ENCODE data around the gene FIG4.

The FIG4 gene

DNA sequence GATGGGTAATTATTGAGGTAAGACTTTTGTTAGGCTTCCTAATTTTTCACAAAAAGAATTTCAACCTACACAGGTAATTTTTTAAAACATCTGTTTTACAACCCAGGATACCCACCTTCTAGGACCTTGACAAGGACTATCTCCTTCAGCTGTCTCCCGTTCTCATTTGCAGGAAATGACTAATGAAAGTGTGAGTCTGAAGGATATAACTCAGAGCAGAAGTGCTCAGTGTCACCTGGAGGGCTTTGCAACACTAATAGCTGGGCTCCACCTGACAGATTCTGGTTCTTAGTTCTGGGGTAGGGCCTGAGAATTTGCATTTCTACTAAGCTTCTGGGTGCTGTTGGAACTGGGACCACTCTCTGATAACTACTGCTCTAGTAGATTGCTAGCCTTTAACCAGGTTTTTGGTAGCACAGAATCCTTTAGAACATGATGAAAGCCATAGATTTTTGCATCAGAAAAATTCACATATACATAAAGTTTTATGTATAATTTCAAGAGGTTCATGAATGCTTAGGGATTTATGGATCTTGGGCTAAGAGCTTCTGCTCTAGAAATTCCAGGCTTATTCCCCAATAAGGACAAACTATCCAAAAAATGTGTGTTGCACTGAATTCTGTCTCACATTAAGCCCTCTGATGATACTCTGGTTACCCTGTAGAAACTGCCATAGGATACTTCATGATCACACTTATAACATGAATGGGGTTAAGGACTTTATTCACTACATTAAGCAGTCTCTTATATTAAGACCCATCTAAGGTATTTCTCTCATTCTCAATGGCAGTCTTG lies 30.4 kb upstream of the FIG4 start:
- Histone ChIP-seq H3K23ac (ENCODE audit: low read length) (no peak overlapping the region), H3K36me3 (ENCODE audit: control insufficient read depth in 1 of 2, insufficient read depth in 2 of 2, low read length in 2 of 2) (no peaks in the 10 kb centered on the region), H3K27me3 (ENCODE audit: insufficient read depth, low read length) (no peaks in the 10 kb centered on the region), H3K4me2 (ENCODE audit: low read length) (no peak overlapping the region), H3K9me3 (ENCODE audit: insufficient read depth, low read depth, low read length) (no peaks in the 10 kb centered on the region), H3K4me3 (ENCODE audit: low read depth, low read length) (no peak overlapping the region), H2AFZ (ENCODE audit: insufficient read depth, low read length, poor library complexity) (no peak overlapping the region), H4K12ac (ENCODE audit: low read depth, low read length) (no peak overlapping the region), H3K79me2 (ENCODE audit: control insufficient read depth, insufficient read depth, low read length, poor library complexity) (no peaks in the 10 kb centered on the region), H3K9ac (ENCODE audit: low read length) (no peak overlapping the region), H4K8ac (ENCODE audit: low read depth, low read length) (no peak overlapping the region), H3K27ac (ENCODE audit: low read depth, low read length) (no peak overlapping the region), H3K4me1 (ENCODE audit: control insufficient read depth in 1 of 2, insufficient read depth in 2 of 2, low read length in 2 of 2) (no peaks in the 10 kb centered on the region), H3K14ac (ENCODE audit: low read length) (no peak overlapping the region), H3K18ac (ENCODE audit: low read length) (no peak overlapping the region), H3K79me1 (ENCODE audit: low read length) (no peaks in the 10 kb centered on the region), H2AK5ac (ENCODE audit: low read length) (no peak overlapping the region), H2BK120ac (ENCODE audit: insufficient read depth, low read length, poor library complexity) (no peak overlapping the region), H2BK5ac (ENCODE audit: low read depth, low read length, poor library complexity) (no peak overlapping the region), H4K91ac (ENCODE audit: low read depth, low read length) (no peak overlapping the region), H3K4ac (ENCODE audit: low read depth, low read length) (no peak overlapping the region), H2BK12ac (ENCODE audit: low read length) (no peak overlapping the region)
- WGBS (ENCODE audit: extremely low coverage, insufficient coverage, insufficient read length), result no CpG with 5 or more reads among the region's 1 CpG
- DNase-seq, result no peak

- Histone ChIP-seq H3K36me3 (ENCODE audit: control insufficient read depth in 1 of 2, insufficient read depth in 2 of 2, low read length in 2 of 2) (no peaks in the 10 kb centered on the region), H2BK5ac (ENCODE audit: low read depth, low read length, poor library complexity) (no peak overlapping the region), H3K4me3 (ENCODE audit: low read depth, low read length) (no peak overlapping the region), H3K79me2 (ENCODE audit: control insufficient read depth, insufficient read depth, low read length, poor library complexity) (no peaks in the 10 kb centered on the region), H3K18ac (ENCODE audit: low read length) (no peak overlapping the region), H2BK12ac (ENCODE audit: low read length) (no peak overlapping the region), H3K23ac (ENCODE audit: low read length) (no peak overlapping the region), H3K4ac (ENCODE audit: low read depth, low read length) (no peak overlapping the region), H4K91ac (ENCODE audit: low read depth, low read length) (no peak overlapping the region), H3K27me3 (ENCODE audit: insufficient read depth, low read length) (no peaks in the 10 kb centered on the region), H3K4me1 (ENCODE audit: control insufficient read depth in 1 of 2, insufficient read depth in 2 of 2, low read length in 2 of 2) (no peaks in the 10 kb centered on the region), H3K27ac (ENCODE audit: low read depth, low read length) (no peak overlapping the region), H4K12ac (ENCODE audit: low read depth, low read length) (no peak overlapping the region), H3K4me2 (ENCODE audit: low read length) (no peak overlapping the region), H3K14ac (ENCODE audit: low read length) (no peak overlapping the region), H3K9me3 (ENCODE audit: insufficient read depth, low read depth, low read length) (peaks cover 1% of the 10 kb centered on the region), H3K9ac (ENCODE audit: low read length) (no peak overlapping the region), H3K79me1 (ENCODE audit: low read length) (no peaks in the 10 kb centered on the region), H2BK120ac (ENCODE audit: insufficient read depth, low read length, poor library complexity) (no peak overlapping the region), H2AFZ (ENCODE audit: insufficient read depth, low read length, poor library complexity) (no peak overlapping the region), H4K8ac (ENCODE audit: low read depth, low read length) (no peak overlapping the region), H2AK5ac (ENCODE audit: low read length) (no peak overlapping the region)
- peak in 1 of 2 donors; percentile 10 for DNase-seq
- no CpG with 5 or more reads among the region's 2 CpGs for WGBS (ENCODE audit: extremely low coverage, insufficient coverage, insufficient read length)
These were observed 28.9 kb upstream of the FIG4 start for GRCh38 chr6:109662192-109662591.

GRCh38 chr6:109669811-109670210 lies 21.3 kb upstream of the FIG4 start:
- H3K4ac ChIP-seq (ENCODE audit: low read depth, low read length), result no peak overlapping the region
- no CpG with 5 or more reads among the region's 4 CpGs for WGBS (ENCODE audit: extremely low coverage, insufficient coverage, insufficient read length)
- no peaks in the 10 kb centered on the region for H3K79me1 ChIP-seq (ENCODE audit: low read length)
- no peaks in the 10 kb centered on the region for H3K79me2 ChIP-seq (ENCODE audit: control insufficient read depth, insufficient read depth, low read length, poor library complexity)
- H2BK5ac ChIP-seq (ENCODE audit: low read depth, low read length, poor library complexity), result no peak overlapping the region
- H3K36me3 ChIP-seq (ENCODE audit: control insufficient read depth in 1 of 2, insufficient read depth in 2 of 2, low read length in 2 of 2), result no peaks in the 10 kb centered on the region
- peaks cover 1% of the 10 kb centered on the region for H3K9me3 ChIP-seq (ENCODE audit: insufficient read depth, low read depth, low read length)
- no peak overlapping the region for H2AFZ ChIP-seq (ENCODE audit: insufficient read depth, low read length, poor library complexity)
- no peak overlapping the region for H4K8ac ChIP-seq (ENCODE audit: low read depth, low read length)
- H3K27me3 ChIP-seq (ENCODE audit: insufficient read depth, low read length), result no peaks in the 10 kb centered on the region
- no peak for DNase-seq
- H2BK12ac ChIP-seq (ENCODE audit: low read length), result no peak overlapping the region
- no peak overlapping the region for H3K9ac ChIP-seq (ENCODE audit: low read length)
- no peak overlapping the region for H4K91ac ChIP-seq (ENCODE audit: low read depth, low read length)
- no peak overlapping the region for H3K27ac ChIP-seq (ENCODE audit: low read depth, low read length)
- H3K18ac ChIP-seq (ENCODE audit: low read length), result no peak overlapping the region
- no peak overlapping the region for H3K4me3 ChIP-seq (ENCODE audit: low read depth, low read length)
- no peak overlapping the region for H2AK5ac ChIP-seq (ENCODE audit: low read length)
- H4K12ac ChIP-seq (ENCODE audit: low read depth, low read length), result no peak overlapping the region
- no peak overlapping the region for H3K14ac ChIP-seq (ENCODE audit: low read length)
- no peaks in the 10 kb centered on the region for H3K4me1 ChIP-seq (ENCODE audit: control insufficient read depth in 1 of 2, insufficient read depth in 2 of 2, low read length in 2 of 2)
- no peak overlapping the region for H3K4me2 ChIP-seq (ENCODE audit: low read length)
- no peak overlapping the region for H3K23ac ChIP-seq (ENCODE audit: low read length)
- no peak overlapping the region for H2BK120ac ChIP-seq (ENCODE audit: insufficient read depth, low read length, poor library complexity)

DNA sequence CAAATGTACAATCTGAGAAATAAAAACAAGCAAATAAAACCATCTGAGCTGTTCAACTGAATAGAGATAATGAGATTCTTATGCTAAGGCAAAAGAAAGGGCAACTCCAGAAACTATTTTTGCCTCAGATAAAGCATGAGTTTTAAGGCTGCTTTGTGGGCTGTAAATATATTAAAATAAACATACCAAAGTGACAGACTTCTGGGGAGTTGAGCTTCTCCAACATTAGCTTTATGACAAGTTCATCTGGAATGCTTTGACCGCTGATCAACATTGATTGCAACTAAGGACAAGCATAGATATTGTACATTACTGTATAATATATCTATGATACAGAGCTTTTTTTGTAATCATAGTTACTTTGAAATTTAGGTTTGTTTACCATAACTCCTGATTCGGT lies 19.4 kb upstream of the FIG4 start:
- H3K18ac ChIP-seq (ENCODE audit: low read length), result no peak overlapping the region
- H4K8ac ChIP-seq (ENCODE audit: low read depth, low read length), result no peak overlapping the region
- H3K4me2 ChIP-seq (ENCODE audit: low read length), result no peak overlapping the region
- H3K9ac ChIP-seq (ENCODE audit: low read length), result no peak overlapping the region
- H3K27me3 ChIP-seq (ENCODE audit: insufficient read depth, low read length), result no peaks in the 10 kb centered on the region
- H3K14ac ChIP-seq (ENCODE audit: low read length), result no peak overlapping the region
- no peak overlapping the region for H2BK120ac ChIP-seq (ENCODE audit: insufficient read depth, low read length, poor library complexity)
- H3K4me3 ChIP-seq (ENCODE audit: low read depth, low read length), result no peak overlapping the region
- H2BK5ac ChIP-seq (ENCODE audit: low read depth, low read length, poor library complexity), result no peak overlapping the region
- DNase-seq, result no peak
- H3K9me3 ChIP-seq (ENCODE audit: insufficient read depth, low read depth, low read length), result no peaks in the 10 kb centered on the region
- H3K4me1 ChIP-seq (ENCODE audit: control insufficient read depth in 1 of 2, insufficient read depth in 2 of 2, low read length in 2 of 2), result no peaks in the 10 kb centered on the region
- H3K4ac ChIP-seq (ENCODE audit: low read depth, low read length), result no peak overlapping the region
- no peak overlapping the region for H2AFZ ChIP-seq (ENCODE audit: insufficient read depth, low read length, poor library complexity)
- H2BK12ac ChIP-seq (ENCODE audit: low read length), result no peak overlapping the region
- no peaks in the 10 kb centered on the region for H3K79me1 ChIP-seq (ENCODE audit: low read length)
- H2AK5ac ChIP-seq (ENCODE audit: low read length), result no peak overlapping the region
- H3K27ac ChIP-seq (ENCODE audit: low read depth, low read length), result no peak overlapping the region
- no peak overlapping the region for H4K91ac ChIP-seq (ENCODE audit: low read depth, low read length)
- WGBS (ENCODE audit: extremely low coverage, insufficient coverage, insufficient read length), result no CpG with 5 or more reads among the region's 2 CpGs
- H3K79me2 ChIP-seq (ENCODE audit: control insufficient read depth, insufficient read depth, low read length, poor library complexity), result no peaks in the 10 kb centered on the region
- H4K12ac ChIP-seq (ENCODE audit: low read depth, low read length), result no peak overlapping the region
- no peak overlapping the region for H3K23ac ChIP-seq (ENCODE audit: low read length)
- no peaks in the 10 kb centered on the region for H3K36me3 ChIP-seq (ENCODE audit: control insufficient read depth in 1 of 2, insufficient read depth in 2 of 2, low read length in 2 of 2)
